M059J (cell line): ENCODE results near the gene CEACAM7. TPM values are rescaled to one million over a fixed set of nuclear protein-coding genes. Genes with fewer than 3 reads are reported as not detected.
A peak's percentile ranks its signal among the peaks of the same experiment; 100 is the strongest.
"Not testable (repeated sequence)": the region's sequence is repeated elsewhere in the genome, so short reads cannot be mapped to it uniquely, and the experiment has no call there.

Source experiments
- DNase-seq: peaks from one replicate; pipeline ENCODE4 v3.0.0-alpha.2; 2012; ENCODE audit warnings: low read depth
- total RNA-seq: library from RNA; depleted of rRNA; stranded (reverse); fragments of >200 nt; shearing (Covaris generic); gene quantifications from 2 replicates; pipeline ENCODE4 v1.2.3, GENCODE V29; 2014; rRNA removed

CEACAM7 gene
- total RNA-seq, result not detected in 2 replicates

DNA sequence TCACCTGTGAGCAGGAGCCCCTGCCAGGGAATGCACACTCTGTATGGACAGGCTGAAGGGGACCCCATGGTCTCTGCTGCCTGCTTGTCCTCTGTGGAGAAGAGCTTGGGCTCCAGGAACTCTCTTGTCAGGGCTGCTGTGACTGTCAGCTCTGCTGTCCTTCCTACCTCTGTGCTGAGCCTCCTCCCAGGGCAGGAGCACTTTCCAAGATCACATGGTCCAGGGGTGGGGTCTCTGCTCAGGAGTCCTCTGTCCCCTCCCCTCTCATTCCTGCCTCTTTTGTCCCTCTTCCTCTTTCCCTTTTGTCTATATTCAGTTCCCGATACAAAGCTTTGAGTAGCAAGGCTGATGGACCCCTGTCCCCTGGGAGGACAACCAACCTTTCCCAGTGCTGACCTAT lies at the start of gene CEACAM7:
Gene CEACAM7 (minus strand): TSS at position 173 of the 400 bp plus-strand sequence. CDS start 105 bp downstream, at position 68.
- DNase-seq, result no peak

DNA sequence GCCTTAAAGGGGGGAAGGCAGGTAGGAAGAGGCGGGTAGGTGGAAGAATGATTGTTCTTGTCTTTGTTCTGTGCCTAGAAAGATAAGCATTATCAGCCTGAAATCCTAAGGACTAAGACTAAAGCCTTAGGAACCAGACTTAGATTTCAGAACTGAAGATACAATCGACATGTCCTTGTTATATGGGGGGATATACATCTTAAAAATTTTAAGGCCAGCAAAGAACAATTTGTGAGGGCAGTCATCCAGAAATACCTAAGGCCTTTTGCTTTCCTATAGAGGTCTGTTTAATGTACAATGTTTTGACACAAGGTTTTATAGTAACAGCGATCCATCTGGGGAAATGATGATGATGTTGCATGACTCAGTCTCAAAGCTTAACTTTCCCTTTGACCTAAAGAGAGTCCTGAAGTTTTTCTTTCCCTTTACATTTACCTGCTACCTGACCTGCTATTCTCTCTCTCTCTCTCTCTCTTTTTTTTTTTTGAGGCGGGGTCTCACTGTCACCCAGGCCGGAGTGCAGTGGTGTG lies 47.1 kb upstream of the CEACAM7 start:
- no peak for DNase-seq

DNA sequence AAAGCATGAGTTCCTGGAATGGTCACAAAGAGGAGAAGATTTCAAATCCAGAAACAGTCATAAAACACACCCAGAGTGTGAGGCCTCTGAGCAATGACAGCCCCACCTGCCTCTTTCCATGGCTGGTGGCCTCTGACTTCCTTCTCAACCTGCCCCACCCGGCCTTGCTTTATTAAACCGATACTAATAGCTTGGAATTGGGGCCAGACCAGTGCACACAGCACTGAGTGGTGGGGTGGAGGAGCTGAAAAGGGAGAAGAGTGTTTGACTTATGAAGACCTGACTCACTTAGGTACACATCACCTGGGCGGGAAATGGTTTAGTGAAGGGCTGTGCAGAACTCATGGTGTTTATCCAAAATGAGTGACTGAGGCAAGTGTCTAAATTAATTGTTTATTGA lies 46.5 kb upstream of the CEACAM7 start:
- no peak for DNase-seq

DNA sequence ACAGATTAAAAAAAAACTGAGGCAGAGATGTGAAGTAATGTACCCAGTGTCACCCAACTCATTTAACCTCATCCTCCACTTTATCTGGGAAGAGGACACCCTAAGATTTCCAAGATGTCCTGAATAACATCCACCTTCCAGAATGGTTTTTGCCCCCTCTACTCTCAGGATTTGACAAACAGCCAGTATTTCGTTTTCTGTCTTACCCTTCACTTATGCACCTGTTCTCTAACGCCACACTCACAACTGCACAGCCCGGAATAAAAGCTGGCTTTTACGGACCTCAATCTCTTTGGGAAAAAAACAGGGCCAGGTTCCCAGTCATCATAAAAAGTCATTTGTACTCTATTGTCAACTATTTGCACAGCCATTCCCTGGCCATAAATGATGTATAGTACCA lies 46.1 kb upstream of the CEACAM7 start:
- DNase-seq, result no peak

DNA sequence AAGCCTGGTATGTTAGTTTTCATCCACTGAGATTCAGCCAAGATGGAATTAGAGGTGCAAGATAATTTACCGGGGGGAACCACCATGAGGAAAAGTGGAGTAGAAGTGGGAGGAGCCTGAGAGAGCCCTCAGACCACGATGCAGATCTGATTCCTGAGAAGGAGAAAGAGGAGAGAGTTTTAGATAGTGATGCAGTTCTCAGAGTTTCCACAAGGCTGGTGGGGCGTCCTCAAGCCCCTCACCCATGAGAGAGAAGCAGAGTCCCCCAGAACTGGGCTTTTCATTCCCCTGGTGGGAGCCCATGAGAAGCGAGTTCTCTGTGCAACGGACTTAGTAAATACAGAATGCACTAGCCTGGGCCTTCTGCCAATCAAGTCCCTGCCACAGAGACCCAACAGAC lies 38.4 kb upstream of the CEACAM7 start:
- no peak for DNase-seq

DNA sequence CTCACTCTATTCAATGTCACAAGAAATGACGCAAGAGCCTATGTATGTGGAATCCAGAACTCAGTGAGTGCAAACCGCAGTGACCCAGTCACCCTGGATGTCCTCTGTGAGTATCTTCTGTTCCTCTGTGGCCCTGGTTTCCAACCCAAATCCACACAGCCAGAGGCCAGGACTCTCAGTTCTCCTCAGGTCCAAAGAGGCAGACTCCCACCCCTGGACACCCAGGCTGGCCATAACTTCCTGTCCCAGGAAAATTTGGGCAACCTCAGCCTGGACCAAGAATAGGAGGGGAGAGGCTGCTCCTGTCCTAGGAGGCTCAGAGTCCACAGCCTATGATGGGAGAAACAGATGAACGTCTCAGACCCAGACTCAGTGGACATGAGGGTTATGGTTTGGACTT lies 32.0 kb upstream of the CEACAM7 start:
- no peak for DNase-seq

DNA sequence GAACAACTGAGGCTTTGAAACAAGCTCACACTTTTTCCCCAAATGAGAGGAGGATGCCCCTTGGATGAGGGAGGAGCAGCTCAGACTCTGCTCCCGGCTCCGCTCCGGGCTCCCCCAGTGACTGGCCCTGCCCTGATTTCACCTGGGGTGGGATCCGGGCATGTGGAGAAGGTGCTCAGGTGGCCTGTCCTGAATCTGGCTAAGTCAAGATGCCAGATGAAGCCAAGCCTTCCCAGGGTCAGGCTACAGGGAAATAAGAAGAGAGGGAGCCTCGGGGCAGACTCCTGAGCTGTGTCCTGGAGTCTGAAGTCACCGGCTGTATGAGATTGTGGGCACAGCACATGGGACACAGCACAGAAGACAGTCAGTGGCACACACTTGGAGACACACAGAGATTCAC lies 30.7 kb upstream of the CEACAM7 start:
- DNase-seq, result no peak

DNA sequence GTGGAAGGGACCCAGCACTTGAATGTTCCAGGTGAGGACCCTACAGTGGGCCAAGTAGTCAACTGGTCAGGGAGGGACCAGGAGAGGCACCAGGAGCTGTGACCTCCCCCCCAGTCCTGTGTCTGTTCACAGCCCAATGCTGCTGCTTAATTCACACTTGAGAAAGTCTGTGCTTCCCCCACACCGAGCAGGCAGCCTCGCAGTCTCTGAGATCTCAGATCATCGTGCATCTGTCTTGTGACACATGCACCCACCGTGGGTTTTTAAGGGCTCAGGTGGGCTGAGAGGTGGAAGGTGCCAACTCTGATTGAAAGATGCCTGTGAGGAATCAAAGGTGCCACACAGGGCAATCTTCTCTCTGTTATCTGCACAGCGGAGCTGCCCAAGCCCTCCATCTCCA lies 26.5 kb upstream of the CEACAM7 start:
- DNase-seq, result no peak

DNA sequence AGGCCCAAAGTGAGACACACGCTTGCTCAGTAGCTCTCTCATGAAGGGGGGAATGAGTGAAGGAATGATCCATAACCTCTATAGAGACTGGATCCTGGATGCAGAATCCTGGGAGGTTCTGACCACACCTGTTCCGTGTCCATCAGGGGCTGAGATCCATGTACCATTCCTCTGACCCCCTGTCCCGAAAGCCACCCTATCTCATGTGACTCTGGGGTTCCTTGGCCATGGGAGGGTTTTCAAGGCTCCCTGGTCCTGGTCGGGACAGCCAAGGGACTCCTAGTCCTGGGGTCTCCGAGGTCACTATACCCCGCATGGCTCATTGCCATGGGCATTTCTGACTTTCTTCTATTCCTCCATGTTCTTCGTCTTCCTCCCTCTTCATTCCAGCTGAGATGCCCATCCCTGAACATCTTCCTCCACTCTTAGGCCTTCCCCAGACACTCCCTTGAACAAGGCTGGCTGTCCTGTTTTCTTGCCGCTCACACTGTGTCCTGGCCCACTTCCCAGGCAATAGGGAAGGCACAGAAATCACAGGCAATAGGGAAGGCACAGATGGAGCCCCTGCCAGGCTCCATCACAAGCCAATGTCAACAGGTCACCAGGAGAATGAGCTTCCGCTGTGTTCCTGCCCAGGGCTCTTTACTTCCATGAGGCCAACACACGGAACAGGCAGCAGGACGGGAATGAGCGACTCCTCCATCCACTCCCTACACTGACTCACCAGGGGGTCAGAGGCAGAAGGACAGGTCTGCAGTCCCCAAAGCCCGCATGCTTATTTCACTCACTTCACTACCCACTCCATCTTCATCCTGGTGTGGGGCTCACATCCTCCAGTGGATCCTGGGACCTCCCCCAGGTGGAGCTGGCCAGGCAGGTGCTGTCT lies 23.5 kb upstream of the CEACAM7 start:
- DNase-seq, result no peak

DNA sequence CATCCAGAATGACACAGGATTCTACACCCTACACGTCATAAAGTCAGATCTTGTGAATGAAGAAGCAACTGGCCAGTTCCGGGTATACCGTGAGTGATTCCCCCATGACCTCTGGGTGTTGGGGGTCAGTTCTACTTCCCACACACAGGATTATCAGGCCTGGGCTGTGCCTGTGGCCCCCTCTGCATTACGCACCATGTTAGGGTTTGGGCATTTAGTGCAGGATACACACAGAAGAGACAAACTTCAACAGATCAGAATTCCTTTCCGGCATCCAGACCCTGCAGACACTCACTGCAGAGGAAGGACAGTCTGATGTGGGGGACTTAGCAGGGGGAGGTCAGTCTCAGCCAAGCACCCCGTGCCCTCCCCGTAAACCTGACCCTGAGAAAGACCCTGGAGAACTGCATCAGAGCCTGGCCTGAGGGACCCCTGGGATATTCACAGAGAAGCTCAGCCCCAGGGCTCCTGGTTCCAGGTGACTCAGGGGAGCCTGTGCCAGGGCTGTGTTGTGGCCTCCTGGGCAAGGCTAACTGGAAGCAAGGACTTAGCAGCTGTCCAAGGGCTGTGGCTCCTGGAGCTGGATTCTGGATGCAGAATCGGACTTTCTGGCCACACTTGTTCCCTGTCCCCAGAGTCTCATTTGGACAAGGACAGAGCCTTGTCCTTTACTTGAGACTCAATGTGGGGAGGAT lies 22.0 kb upstream of the CEACAM7 start:
- DNase-seq, result no peak

DNA sequence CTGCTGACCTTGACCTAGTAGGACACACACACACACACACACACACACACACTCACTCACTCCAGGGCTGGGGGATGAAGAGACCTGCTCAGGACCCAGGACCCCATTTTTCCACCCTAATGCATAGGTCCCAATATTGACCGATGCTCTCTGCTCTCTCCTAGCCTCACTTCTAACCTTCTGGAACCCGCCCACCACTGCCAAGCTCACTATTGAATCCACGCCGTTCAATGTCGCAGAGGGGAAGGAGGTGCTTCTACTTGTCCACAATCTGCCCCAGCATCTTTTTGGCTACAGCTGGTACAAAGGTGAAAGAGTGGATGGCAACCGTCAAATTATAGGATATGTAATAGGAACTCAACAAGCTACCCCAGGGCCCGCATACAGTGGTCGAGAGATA lies 21.4 kb upstream of the CEACAM7 start:
- DNase-seq, result not testable (repeated sequence)

DNA sequence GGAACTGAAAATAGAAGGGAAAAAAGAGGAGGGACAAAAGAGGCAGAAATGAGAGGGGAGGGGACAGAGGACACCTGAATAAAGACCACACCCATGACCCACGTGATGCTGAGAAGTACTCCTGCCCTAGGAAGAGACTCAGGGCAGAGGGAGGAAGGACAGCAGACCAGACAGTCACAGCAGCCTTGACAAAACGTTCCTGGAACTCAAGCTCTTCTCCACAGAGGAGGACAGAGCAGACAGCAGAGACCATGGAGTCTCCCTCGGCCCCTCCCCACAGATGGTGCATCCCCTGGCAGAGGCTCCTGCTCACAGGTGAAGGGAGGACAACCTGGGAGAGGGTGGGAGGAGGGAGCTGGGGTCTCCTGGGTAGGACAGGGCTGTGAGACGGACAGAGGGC lies 20.4 kb upstream of the CEACAM7 start, which contains the start of gene CEACAM5:
Gene CEACAM5 (plus strand): TSS at position 146 of the 400 bp plus-strand sequence. CDS start 106 bp downstream, at position 252.
- no peak for DNase-seq

DNA sequence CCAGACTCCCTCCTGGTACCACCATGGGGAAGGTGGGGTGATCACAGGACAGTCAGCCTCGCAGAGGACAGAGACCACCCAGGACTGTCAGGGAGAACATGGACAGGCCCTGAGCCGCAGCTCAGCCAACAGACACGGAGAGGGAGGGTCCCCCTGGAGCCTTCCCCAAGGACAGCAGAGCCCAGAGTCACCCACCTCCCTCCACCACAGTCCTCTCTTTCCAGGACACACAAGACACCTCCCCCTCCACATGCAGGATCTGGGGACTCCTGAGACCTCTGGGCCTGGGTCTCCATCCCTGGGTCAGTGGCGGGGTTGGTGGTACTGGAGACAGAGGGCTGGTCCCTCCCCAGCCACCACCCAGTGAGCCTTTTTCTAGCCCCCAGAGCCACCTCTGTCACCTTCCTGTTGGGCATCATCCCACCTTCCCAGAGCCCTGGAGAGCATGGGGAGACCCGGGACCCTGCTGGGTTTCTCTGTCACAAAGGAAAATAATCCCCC lies 19.9 kb upstream of the CEACAM7 start:
- DNase-seq, result no peak

DNA sequence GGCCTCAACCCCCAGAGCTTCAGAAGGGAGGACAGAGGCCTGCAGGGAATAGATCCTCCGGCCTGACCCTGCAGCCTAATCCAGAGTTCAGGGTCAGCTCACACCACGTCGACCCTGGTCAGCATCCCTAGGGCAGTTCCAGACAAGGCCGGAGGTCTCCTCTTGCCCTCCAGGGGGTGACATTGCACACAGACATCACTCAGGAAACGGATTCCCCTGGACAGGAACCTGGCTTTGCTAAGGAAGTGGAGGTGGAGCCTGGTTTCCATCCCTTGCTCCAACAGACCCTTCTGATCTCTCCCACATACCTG lies 19.4 kb upstream of the CEACAM7 start:
- peak; percentile 1 for DNase-seq

DNA sequence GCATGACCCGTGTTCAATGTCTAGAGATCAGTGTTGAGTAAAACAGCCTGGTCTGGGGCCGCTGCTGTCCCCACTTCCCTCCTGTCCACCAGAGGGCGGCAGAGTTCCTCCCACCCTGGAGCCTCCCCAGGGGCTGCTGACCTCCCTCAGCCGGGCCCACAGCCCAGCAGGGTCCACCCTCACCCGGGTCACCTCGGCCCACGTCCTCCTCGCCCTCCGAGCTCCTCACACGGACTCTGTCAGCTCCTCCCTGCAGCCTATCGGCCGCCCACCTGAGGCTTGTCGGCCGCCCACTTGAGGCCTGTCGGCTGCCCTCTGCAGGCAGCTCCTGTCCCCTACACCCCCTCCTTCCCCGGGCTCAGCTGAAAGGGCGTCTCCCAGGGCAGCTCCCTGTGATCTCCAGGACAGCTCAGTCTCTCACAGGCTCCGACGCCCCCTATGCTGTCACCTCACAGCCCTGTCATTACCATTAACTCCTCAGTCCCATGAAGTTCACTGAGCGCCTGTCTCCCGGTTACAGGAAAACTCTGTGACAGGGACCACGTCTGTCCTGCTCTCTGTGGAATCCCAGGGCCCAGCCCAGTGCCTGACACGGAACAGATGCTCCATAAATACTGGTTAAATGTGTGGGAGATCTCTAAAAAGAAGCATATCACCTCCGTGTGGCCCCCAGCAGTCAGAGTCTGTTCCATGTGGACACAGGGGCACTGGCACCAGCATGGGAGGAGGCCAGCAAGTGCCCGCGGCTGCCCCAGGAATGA lies 18.9 kb upstream of the CEACAM7 start:
- DNase-seq, result peak; percentile 27

DNA sequence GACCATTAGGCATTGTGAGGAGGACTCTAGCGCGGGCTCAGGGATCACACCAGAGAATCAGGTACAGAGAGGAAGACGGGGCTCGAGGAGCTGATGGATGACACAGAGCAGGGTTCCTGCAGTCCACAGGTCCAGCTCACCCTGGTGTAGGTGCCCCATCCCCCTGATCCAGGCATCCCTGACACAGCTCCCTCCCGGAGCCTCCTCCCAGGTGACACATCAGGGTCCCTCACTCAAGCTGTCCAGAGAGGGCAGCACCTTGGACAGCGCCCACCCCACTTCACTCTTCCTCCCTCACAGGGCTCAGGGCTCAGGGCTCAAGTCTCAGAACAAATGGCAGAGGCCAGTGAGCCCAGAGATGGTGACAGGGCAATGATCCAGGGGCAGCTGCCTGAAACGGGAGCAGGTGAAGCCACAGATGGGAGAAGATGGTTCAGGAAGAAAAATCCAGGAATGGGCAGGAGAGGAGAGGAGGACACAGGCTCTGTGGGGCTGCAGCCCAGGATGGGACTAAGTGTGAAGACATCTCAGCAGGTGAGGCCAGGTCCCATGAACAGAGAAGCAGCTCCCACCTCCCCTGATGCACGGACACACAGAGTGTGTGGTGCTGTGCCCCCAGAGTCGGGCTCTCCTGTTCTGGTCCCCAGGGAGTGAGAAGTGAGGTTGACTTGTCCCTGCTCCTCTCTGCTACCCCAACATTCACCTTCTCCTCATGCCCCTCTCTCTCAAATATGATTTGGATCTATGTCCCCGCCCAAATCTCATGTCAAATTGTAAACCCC lies 17.5 kb upstream of the CEACAM7 start:
- peak; percentile 18 for DNase-seq

DNA sequence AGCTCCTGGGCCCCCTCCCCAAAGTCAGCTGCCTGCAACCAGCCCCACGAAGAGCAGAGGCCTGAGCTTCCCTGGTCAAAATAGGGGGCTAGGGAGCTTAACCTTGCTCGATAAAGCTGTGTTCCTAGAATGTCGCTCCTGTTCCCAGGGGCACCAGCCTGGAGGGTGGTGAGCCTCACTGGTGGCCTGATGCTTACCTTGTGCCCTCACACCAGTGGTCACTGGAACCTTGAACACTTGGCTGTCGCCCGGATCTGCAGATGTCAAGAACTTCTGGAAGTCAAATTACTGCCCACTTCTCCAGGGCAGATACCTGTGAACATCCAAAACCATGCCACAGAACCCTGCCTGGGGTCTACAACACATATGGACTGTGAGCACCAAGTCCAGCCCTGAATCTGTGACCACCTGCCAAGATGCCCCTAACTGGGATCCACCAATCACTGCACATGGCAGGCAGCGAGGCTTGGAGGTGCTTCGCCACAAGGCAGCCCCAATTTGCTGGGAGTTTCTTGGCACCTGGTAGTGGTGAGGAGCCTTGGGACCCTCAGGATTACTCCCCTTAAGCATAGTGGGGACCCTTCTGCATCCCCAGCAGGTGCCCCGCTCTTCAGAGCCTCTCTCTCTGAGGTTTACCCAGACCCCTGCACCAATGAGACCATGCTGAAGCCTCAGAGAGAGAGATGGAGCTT lies 15.7 kb upstream of the CEACAM7 start:
- DNase-seq, result no peak

DNA sequence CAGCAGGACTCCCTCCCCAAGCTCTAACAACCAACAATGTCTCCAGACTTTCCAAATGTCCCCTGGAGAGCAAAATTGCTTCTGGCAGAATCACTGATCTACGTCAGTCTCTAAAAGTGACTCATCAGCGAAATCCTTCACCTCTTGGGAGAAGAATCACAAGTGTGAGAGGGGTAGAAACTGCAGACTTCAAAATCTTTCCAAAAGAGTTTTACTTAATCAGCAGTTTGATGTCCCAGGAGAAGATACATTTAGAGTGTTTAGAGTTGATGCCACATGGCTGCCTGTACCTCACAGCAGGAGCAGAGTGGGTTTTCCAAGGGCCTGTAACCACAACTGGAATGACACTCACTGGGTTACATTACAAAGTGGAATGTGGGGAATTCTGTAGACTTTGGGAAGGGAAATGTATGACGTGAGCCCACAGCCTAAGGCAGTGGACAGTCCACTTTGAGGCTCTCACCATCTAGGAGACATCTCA lies 14.1 kb upstream of the CEACAM7 start:
- peak; percentile 64 for DNase-seq

DNA sequence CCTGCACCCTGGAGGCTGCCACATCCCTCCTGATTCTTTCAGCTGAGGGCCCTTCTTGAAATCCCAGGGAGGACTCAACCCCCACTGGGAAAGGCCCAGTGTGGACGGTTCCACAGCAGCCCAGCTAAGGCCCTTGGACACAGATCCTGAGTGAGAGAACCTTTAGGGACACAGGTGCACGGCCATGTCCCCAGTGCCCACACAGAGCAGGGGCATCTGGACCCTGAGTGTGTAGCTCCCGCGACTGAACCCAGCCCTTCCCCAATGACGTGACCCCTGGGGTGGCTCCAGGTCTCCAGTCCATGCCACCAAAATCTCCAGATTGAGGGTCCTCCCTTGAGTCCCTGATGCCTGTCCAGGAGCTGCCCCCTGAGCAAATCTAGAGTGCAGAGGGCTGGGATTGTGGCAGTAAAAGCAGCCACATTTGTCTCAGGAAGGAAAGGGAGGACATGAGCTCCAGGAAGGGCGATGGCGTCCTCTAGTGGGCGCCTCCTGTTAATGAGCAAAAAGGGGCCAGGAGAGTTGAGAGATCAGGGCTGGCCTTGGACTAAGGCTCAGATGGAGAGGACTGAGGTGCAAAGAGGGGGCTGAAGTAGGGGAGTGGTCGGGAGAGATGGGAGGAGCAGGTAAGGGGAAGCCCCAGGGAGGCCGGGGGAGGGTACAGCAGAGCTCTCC lies 13.5 kb upstream of the CEACAM7 start:
- peak; percentile 6 for DNase-seq
